SH-SY5Y (cell line): Measurements from ENCODE around the gene ADGRG3.

Experiments
- GATA2 ChIP-seq: IDR thresholded peaks from 2 replicates; pipeline ENCODE4 v1.6.1; 2011; ENCODE audit warnings: mild to moderate bottlenecking, low read depth, low read length
- GATA3 ChIP-seq: IDR thresholded peaks from 2 replicates; pipeline ENCODE4 v1.6.1; 2011; ENCODE audit warnings: low read depth, mild to moderate bottlenecking, low read length, moderate library complexity

- no peak for TF ChIP-seq GATA2
- no peak for TF ChIP-seq GATA3
These were observed 57.0 kb downstream of the ADGRG3 start for GRCh38 chr16:57725151-57725550.
